Measurements from ENCODE around the gene ACADVL.

ACADVL gene

GRCh38 chr17:7262935-7263800, 43.4 kb downstream of the ACADVL start:
- TF ChIP-seq CTCF (conservative IDR thresholded peaks at IDR 0.05; ENCODE audit: low read length) = no peak
- no peak overlapping the region for H3K4me3 ChIP-seq (ENCODE audit: low read length)
- DNase-seq (ENCODE audit: low read depth) = no peak

GRCh38 chr17:7263801-7264078, 44.0 kb downstream of the ACADVL start:
- no peak for DNase-seq (ENCODE audit: low read depth)
- H3K4me3 ChIP-seq (ENCODE audit: low read length) = no peak overlapping the region
- no peak for TF ChIP-seq CTCF (conservative IDR thresholded peaks at IDR 0.05; ENCODE audit: low read length)

GRCh38 chr17:7266784-7267183, 47.0 kb downstream of the ACADVL start:
- no peak for DNase-seq (ENCODE audit: low read depth)
- no peak overlapping the region for H3K4me3 ChIP-seq (ENCODE audit: low read length)
- TF ChIP-seq CTCF (conservative IDR thresholded peaks at IDR 0.05; ENCODE audit: low read length) = no peak
